Kidney (tissue), 14 donors: ENCODE results near the gene DUSP22. TPM values are rescaled to one million over a fixed set of nuclear protein-coding genes. Genes with fewer than 3 reads are reported as not detected.
A peak's percentile ranks its signal among the peaks of the same experiment; 100 is the strongest.

Source experiments
- DNase-seq, 5 donors: peaks; one replicate each; pipeline ENCODE4 v3.0.0-alpha.2; 2013 to 2020
- FAIRE-seq: peaks from 2 replicates; lab custom pipeline; 2012; peaks lifted over from hg19 to GRCh38; lab: Jason Lieb, UNC
- H3K27ac ChIP-seq, 2 donors: one replicate each; pipeline ENCODE4 v1.7.0; 2013; ENCODE audit warnings: low read depth in 2 of 2, low read length in 2 of 2, inconsistent platforms in 1 of 2
- H3K27me3 ChIP-seq: one replicate; pipeline ENCODE4 v1.7.1; 2013; ENCODE audit warnings: low read length, inconsistent platforms; ENCODE audit not compliant: control insufficient read depth, insufficient read depth
- H3K36me3 ChIP-seq, 3 donors: one replicate each; pipeline versions ENCODE4 v1.7.0 to v1.7.1; 2013; ENCODE audit warnings: low read length in 3 of 3, control low read depth in 1 of 3, inconsistent platforms in 1 of 3; ENCODE audit not compliant: insufficient read depth in 3 of 3, control insufficient read depth in 2 of 3
- H3K4me1 ChIP-seq, 3 donors: one replicate each; pipeline versions ENCODE4 v1.7.0 to v1.7.1; 2013; ENCODE audit warnings: low read length in 3 of 3, inconsistent platforms in 1 of 3, low read depth in 1 of 3; ENCODE audit not compliant: control insufficient read depth in 2 of 3, insufficient read depth in 2 of 3
- H3K4me3 ChIP-seq, 3 donors: one replicate each; pipeline versions ENCODE4 v1.7.0 to v1.8.1; 2013; ENCODE audit warnings: low read length in 3 of 3, control low read depth in 1 of 3, inconsistent platforms in 1 of 3
- H3K9ac ChIP-seq, 3 donors: one replicate each; pipeline versions ENCODE4 v1.7.0 to v1.7.1; 2013; ENCODE audit warnings: low read length in 3 of 3, control low read depth in 1 of 3, inconsistent platforms in 1 of 3
- H3K9me3 ChIP-seq, 3 donors: one replicate each; pipeline versions ENCODE4 v1.7.0 to v1.7.1; 2013; ENCODE audit warnings: low read length in 3 of 3, control low read depth in 1 of 3, inconsistent platforms in 1 of 3; ENCODE audit not compliant: control insufficient read depth in 2 of 3, insufficient read depth in 1 of 3
- CTCF ChIP-seq: IDR thresholded peaks from 3 replicates; pipeline ENCODE4 v1.5.1; 2012; ENCODE audit warnings: mild to moderate bottlenecking, moderate library complexity, borderline replicate concordance; ENCODE audit not compliant: insufficient read depth; ENCODE audit errors: extremely low read depth
- intact Hi-C: fragments of 100-400 bp; cut with DNase I; formaldehyde crosslinking; loops from one replicate; pipeline ENCODE4 v1.11.1; 2022
- polyA plus RNA-seq: library from polyadenylated mRNA; stranded (reverse); fragments of 350-450 nt; fragmentation: Illumina TruSeq; extraction: RNeasy Lipid Tissue Mini Kit (QIAGEN cat#74804); gene quantifications from one replicate; pipeline ENCODE4 v1.2.3, GENCODE V29; 2014; ENCODE audit warnings: low read depth, low replicate concordance; ENCODE audit not compliant: insufficient read depth
- total RNA-seq: library from RNA; stranded (reverse); fragmentation: NEBNext Ultra II Directional; extraction: Animal tissue kit (Norgen Biotek cat#: 25700); gene quantifications from one replicate; pipeline ENCODE4 v1.2.1, GENCODE V29; 2021
- donor health status: control.
- donor health status: control.
- donor health status: control.
- donor health status: control.
- donor health status: control.
- donor health status: DM: yes; HTN: yes; CAD: no.
- donor health status: Normal renal cell carcinoma (clear cell type).

Gene DUSP22
- total and polyA plus RNA-seq, 2 donors from 2014 or later = 24.0 to 60.7 TPM

- TF ChIP-seq CTCF = no peak
- H3K9ac ChIP-seq = no peak overlapping the region
- H3K4me3 ChIP-seq = no peak overlapping the region
- DNase-seq (peak in 1 of 5 donors; percentile 66), FAIRE-seq (no peak)
- intact Hi-C loops = no loop called here
- H3K27ac ChIP-seq = no peak overlapping the region
- no peaks in the 10 kb centered on the region for H3K4me1 ChIP-seq
- peaks cover 0 to 6% (median 6%) of the 10 kb centered on the region in 3 donors for H3K36me3 ChIP-seq
- no peaks in the 10 kb centered on the region for H3K27me3 ChIP-seq
- H3K9me3 ChIP-seq = no peaks in the 10 kb centered on the region
Observed at GRCh38 chr6:347951-348859, 55.9 kb downstream of the DUSP22 start.

GRCh38 chr6:348860-349396 lies 56.6 kb downstream of the DUSP22 start:
- intact Hi-C loops = no loop called here
- DNase-seq (peak in 1 of 5 donors; percentile 83), FAIRE-seq (no peak)
- H3K27ac ChIP-seq = no peak overlapping the region
- no peak overlapping the region for H3K9ac ChIP-seq
- peaks cover 0 to 6% (median 6%) of the 10 kb centered on the region in 3 donors for H3K36me3 ChIP-seq
- H3K4me1 ChIP-seq = no peaks in the 10 kb centered on the region
- no peaks in the 10 kb centered on the region for H3K27me3 ChIP-seq
- TF ChIP-seq CTCF = no peak
- H3K9me3 ChIP-seq = no peaks in the 10 kb centered on the region
- no peak overlapping the region for H3K4me3 ChIP-seq

- Histone ChIP-seq H3K4me1 (no peaks in the 10 kb centered on the region), H3K9me3 (no peaks in the 10 kb centered on the region), H3K9ac (no peak overlapping the region), H3K4me3 (no peak overlapping the region), H3K27ac (no peak overlapping the region), H3K36me3 (peaks cover 0 to 6% (median 6%) of the 10 kb centered on the region in 3 donors), H3K27me3 (no peaks in the 10 kb centered on the region)
- intact Hi-C loops = no loop called here
- no peak for TF ChIP-seq CTCF
- DNase-seq (peak in 1 of 5 donors; percentile 68), FAIRE-seq (no peak)
Observed at GRCh38 chr6:349491-349921, 57.2 kb downstream of the DUSP22 start.
